Activated CD8-positive, alpha-beta T cell treated with anti-CD3 and anti-CD28 coated beads, Interleukin-2, amount 10 ng/mL, durations not matched to agents 7 days and 5 days (primary cell): ENCODE data around the gene MYO5A. TPM values are rescaled to one million over a fixed set of nuclear protein-coding genes. Genes with fewer than 3 reads are reported as not detected.

Experiments used
- ATAC-seq: fragments of 150-1000 bp; cut with Tn5 transposase; one replicate; pipeline ENCODE4 v1.10.0; 2021; ENCODE audit warnings: moderate library complexity
- CTCF ChIA-PET: fragments of 350-600 bp; sonication (Branson Sonifier 250); formaldehyde crosslinking; loops from one replicate; lab custom pipeline; 2021; ENCODE audit warnings: antibody characterized with exemption; lab: Charles Lee
- POLR2A ChIA-PET: fragments of 350-600 bp; sonication (Branson Sonifier 250); formaldehyde crosslinking; loops from one replicate; lab custom pipeline; 2021; ENCODE audit warnings: antibody characterized with exemption; lab: Charles Lee
- DNase-seq: peaks from one replicate; pipeline ENCODE4 v3.0.0-alpha.2; 2020
- H3K27ac Mint-ChIP-seq: one replicate; pipeline ENCODE4 v1.8.0; 2021; ENCODE audit warnings: mild to moderate bottlenecking, mixed read lengths
- H3K27me3 Mint-ChIP-seq: one replicate; pipeline ENCODE4 v1.8.0; 2021; ENCODE audit warnings: low read depth, mixed read lengths
- H3K36me3 Mint-ChIP-seq: one replicate; pipeline ENCODE4 v1.8.0; 2021; ENCODE audit warnings: low read depth, mixed read lengths
- H3K4me1 Mint-ChIP-seq: one replicate; pipeline ENCODE4 v1.8.0; 2021; ENCODE audit warnings: low read depth, mixed read lengths
- H3K4me3 Mint-ChIP-seq: one replicate; pipeline ENCODE4 v1.8.0; 2021; ENCODE audit warnings: mild to moderate bottlenecking, mixed read lengths
- H3K9me3 Mint-ChIP-seq: one replicate; pipeline ENCODE4 v1.8.0; 2022; ENCODE audit warnings: mixed read lengths; ENCODE audit not compliant: insufficient read depth
- total RNA-seq, 2 experiments: library from RNA; stranded (reverse); gene quantifications; one replicate each; pipeline ENCODE4 v1.2.3, GENCODE V29; 2021

The MYO5A gene
- total RNA-seq, 2 experiments from 2014 or later, result 34.8 to 37.4 TPM

GRCh38 chr15:52357949-52358348 lies 170.7 kb downstream of the MYO5A start:
- ChIA-PET POLR2A (no interaction called here), CTCF (interaction anchor here (1.2 kb wide), 1 partner anchor 10 kb away, joined by 4 read pairs; no protein-coding TSS in a partner anchor)
- Mint-ChIP-seq H3K4me1 (no peaks in the 10 kb centered on the region), H3K27ac (no peak overlapping the region), H3K9me3 (no peaks in the 10 kb centered on the region), H3K27me3 (no peaks in the 10 kb centered on the region), H3K36me3 (peaks cover 4% of the 10 kb centered on the region), H3K4me3 (no peak overlapping the region)
- DNase-seq (no peak), ATAC-seq (no peak)

GRCh38 chr15:52352086-52352485 lies 176.6 kb downstream of the MYO5A start:
- H3K27ac Mint-ChIP-seq, result no peak overlapping the region
- CTCF ChIA-PET, result no interaction called here
- DNase-seq (no peak), ATAC-seq (no peak)
- no peak overlapping the region for H3K4me3 Mint-ChIP-seq
- no peaks in the 10 kb centered on the region for H3K27me3 Mint-ChIP-seq
- POLR2A ChIA-PET, result no interaction called here
- no peaks in the 10 kb centered on the region for H3K4me1 Mint-ChIP-seq
- peaks cover 29% of the 10 kb centered on the region for H3K36me3 Mint-ChIP-seq
- no peaks in the 10 kb centered on the region for H3K9me3 Mint-ChIP-seq

- DNase-seq, result no peak
- peaks cover 29% of the 10 kb centered on the region for H3K36me3 Mint-ChIP-seq
- ATAC-seq, result no peak
- CTCF ChIA-PET, result no interaction called here
- no peak overlapping the region for H3K4me3 Mint-ChIP-seq
- no peaks in the 10 kb centered on the region for H3K9me3 Mint-ChIP-seq
- POLR2A ChIA-PET, result no interaction called here
- H3K27me3 Mint-ChIP-seq, result no peaks in the 10 kb centered on the region
- no peak overlapping the region for H3K27ac Mint-ChIP-seq
- H3K4me1 Mint-ChIP-seq, result no peaks in the 10 kb centered on the region
Measured at GRCh38 chr15:52351206-52351908, 177.3 kb downstream of the MYO5A start.

GRCh38 chr15:52350423-52350822 lies 178.3 kb downstream of the MYO5A start:
- ChIA-PET CTCF (interaction anchor here (0.6 kb wide), 1 partner anchor 381 kb away, joined by 3 read pairs; no protein-coding TSS in a partner anchor), POLR2A (no interaction called here)
- Mint-ChIP-seq H3K4me1 (no peaks in the 10 kb centered on the region), H3K4me3 (no peak overlapping the region), H3K9me3 (no peaks in the 10 kb centered on the region), H3K36me3 (peaks cover 33% of the 10 kb centered on the region), H3K27me3 (no peaks in the 10 kb centered on the region), H3K27ac (no peak overlapping the region)
- DNase-seq (no peak), ATAC-seq (no peak)

- Mint-ChIP-seq H3K36me3 (peaks cover 38% of the 10 kb centered on the region), H3K9me3 (no peaks in the 10 kb centered on the region), H3K27me3 (no peaks in the 10 kb centered on the region), H3K4me3 (no peak overlapping the region), H3K4me1 (no peaks in the 10 kb centered on the region), H3K27ac (no peak overlapping the region)
- ATAC-seq (no peak), DNase-seq (no peak)
- ChIA-PET POLR2A (no interaction called here), CTCF (no interaction called here)
Measured at GRCh38 chr15:52349052-52349700, 179.5 kb downstream of the MYO5A start.

GRCh38 chr15:52348056-52348745 lies 180.5 kb downstream of the MYO5A start:
- H3K27ac Mint-ChIP-seq, result peak overlapping the region; percentile 30
- no peaks in the 10 kb centered on the region for H3K9me3 Mint-ChIP-seq
- peaks cover 39% of the 10 kb centered on the region for H3K36me3 Mint-ChIP-seq
- H3K27me3 Mint-ChIP-seq, result no peaks in the 10 kb centered on the region
- POLR2A ChIA-PET, result no interaction called here
- ATAC-seq (no peak), DNase-seq (no peak)
- H3K4me1 Mint-ChIP-seq, result no peaks in the 10 kb centered on the region
- CTCF ChIA-PET, result interaction anchor here (1.2 kb wide), 1 partner anchor 180 kb away, joined by 4 read pairs; the partner anchor contains the start of gene MYO5A
- H3K4me3 Mint-ChIP-seq, result no peak overlapping the region

- CTCF ChIA-PET, result interaction anchor here (1.5 kb wide), 1 partner anchor 35 kb away, joined by 5 read pairs; no protein-coding TSS in a partner anchor
Measured at GRCh38 chr15:52344592-52344991, 184.1 kb downstream of the MYO5A start.

GRCh38 chr15:52343831-52344230 lies 184.8 kb downstream of the MYO5A start:
- DNase-seq (no peak), ATAC-seq (no peak)
- ChIA-PET CTCF (interaction anchor here (1.4 to 1.5 kb wide), 2 partner anchors 22 to 36 kb away, joined by 3 to 5 read pairs; no protein-coding TSS in a partner anchor), POLR2A (no interaction called here)
- Mint-ChIP-seq H3K27ac (no peak overlapping the region), H3K9me3 (no peaks in the 10 kb centered on the region), H3K27me3 (no peaks in the 10 kb centered on the region), H3K36me3 (peaks cover 23% of the 10 kb centered on the region), H3K4me3 (no peak overlapping the region), H3K4me1 (peaks cover 2% of the 10 kb centered on the region)

More at GRCh38 chr15:52344592-52344991, 184.1 kb downstream of the MYO5A start:
- DNase-seq (no peak), ATAC-seq (no peak)
- POLR2A ChIA-PET, result no interaction called here
- H3K27me3 Mint-ChIP-seq, result no peaks in the 10 kb centered on the region
- H3K4me1 Mint-ChIP-seq, result peaks cover 1% of the 10 kb centered on the region
- H3K4me3 Mint-ChIP-seq, result no peak overlapping the region
- peaks cover 28% of the 10 kb centered on the region for H3K36me3 Mint-ChIP-seq
- no peak overlapping the region for H3K27ac Mint-ChIP-seq
- no peaks in the 10 kb centered on the region for H3K9me3 Mint-ChIP-seq

- peaks cover 21% of the 10 kb centered on the region for H3K36me3 Mint-ChIP-seq
- DNase-seq, result no peak
- POLR2A ChIA-PET, result no interaction called here
- no peak for ATAC-seq
- peaks cover 22% of the 10 kb centered on the region for H3K4me1 Mint-ChIP-seq
- CTCF ChIA-PET, result interaction anchor here (1.2 kb wide), 1 partner anchor 391 kb away, joined by 3 read pairs; no protein-coding TSS in a partner anchor
- H3K27ac Mint-ChIP-seq, result peak overlapping the region; percentile 29
- no peak overlapping the region for H3K4me3 Mint-ChIP-seq
- no peaks in the 10 kb centered on the region for H3K9me3 Mint-ChIP-seq
- H3K27me3 Mint-ChIP-seq, result no peaks in the 10 kb centered on the region
Measured at GRCh38 chr15:52340093-52340492, 188.6 kb downstream of the MYO5A start.

GRCh38 chr15:52338891-52339290 lies 189.8 kb downstream of the MYO5A start:
- Mint-ChIP-seq H3K27ac (no peak overlapping the region), H3K36me3 (peaks cover 21% of the 10 kb centered on the region), H3K4me1 (peaks cover 22% of the 10 kb centered on the region), H3K27me3 (no peaks in the 10 kb centered on the region), H3K9me3 (no peaks in the 10 kb centered on the region), H3K4me3 (no peak overlapping the region)
- ChIA-PET CTCF (interaction anchor here (1.5 kb wide), 1 partner anchor 82 kb away, joined by 3 read pairs; no protein-coding TSS in a partner anchor), POLR2A (no interaction called here)
- ATAC-seq (no peak), DNase-seq (no peak)

- Mint-ChIP-seq H3K4me3 (no peak overlapping the region), H3K4me1 (peaks cover 25% of the 10 kb centered on the region), H3K36me3 (peaks cover 21% of the 10 kb centered on the region), H3K9me3 (no peaks in the 10 kb centered on the region), H3K27me3 (no peaks in the 10 kb centered on the region), H3K27ac (peak overlapping the region; percentile 53)
- POLR2A ChIA-PET, result no interaction called here
- CTCF ChIA-PET, result interaction anchor here (1.0 to 1.5 kb wide), 2 partner anchors 81 to 189 kb away, joined by 3 read pairs; no protein-coding TSS in a partner anchor
- no peak for DNase-seq
- no peak for ATAC-seq
Measured at GRCh38 chr15:52338058-52338457, 190.6 kb downstream of the MYO5A start.
